Adipocyte (in vitro differentiated cells): ENCODE measurements around the gene PRDM5.

Source experiments
- DNase-seq: peaks from one replicate; pipeline ENCODE4 v3.0.0-alpha.2; 2015; ENCODE audit warnings: low read depth
- H3K27me3 ChIP-seq: replicated peaks from 2 replicates; pipeline ENCODE4 v1.7.0; 2013; ENCODE audit warnings: mild to moderate bottlenecking, low read length, moderate library complexity; ENCODE audit not compliant: control insufficient read depth, insufficient read depth
- H3K36me3 ChIP-seq: 2 replicates; pipeline ENCODE4 v1.7.0; 2013; ENCODE audit warnings: low read length, mild to moderate bottlenecking, moderate library complexity; ENCODE audit not compliant: control insufficient read depth, insufficient read depth, severe bottlenecking
- H3K4me1 ChIP-seq: 2 replicates; pipeline ENCODE4 v1.7.0; 2013; ENCODE audit warnings: mild to moderate bottlenecking, low read length, moderate library complexity; ENCODE audit not compliant: control insufficient read depth, insufficient read depth
- H3K4me3 ChIP-seq: 2 replicates; pipeline ENCODE4 v1.7.0; 2013; ENCODE audit warnings: mild to moderate bottlenecking, low read length, moderate library complexity
- H3K9ac ChIP-seq: 2 replicates; pipeline ENCODE4 v1.7.0; 2013; ENCODE audit warnings: mild to moderate bottlenecking, low read length, moderate library complexity
- H3K9me3 ChIP-seq: 2 replicates; pipeline ENCODE4 v1.7.0; 2013; ENCODE audit warnings: mild to moderate bottlenecking, low read length, moderate library complexity; ENCODE audit not compliant: control insufficient read depth

The PRDM5 gene

DNA sequence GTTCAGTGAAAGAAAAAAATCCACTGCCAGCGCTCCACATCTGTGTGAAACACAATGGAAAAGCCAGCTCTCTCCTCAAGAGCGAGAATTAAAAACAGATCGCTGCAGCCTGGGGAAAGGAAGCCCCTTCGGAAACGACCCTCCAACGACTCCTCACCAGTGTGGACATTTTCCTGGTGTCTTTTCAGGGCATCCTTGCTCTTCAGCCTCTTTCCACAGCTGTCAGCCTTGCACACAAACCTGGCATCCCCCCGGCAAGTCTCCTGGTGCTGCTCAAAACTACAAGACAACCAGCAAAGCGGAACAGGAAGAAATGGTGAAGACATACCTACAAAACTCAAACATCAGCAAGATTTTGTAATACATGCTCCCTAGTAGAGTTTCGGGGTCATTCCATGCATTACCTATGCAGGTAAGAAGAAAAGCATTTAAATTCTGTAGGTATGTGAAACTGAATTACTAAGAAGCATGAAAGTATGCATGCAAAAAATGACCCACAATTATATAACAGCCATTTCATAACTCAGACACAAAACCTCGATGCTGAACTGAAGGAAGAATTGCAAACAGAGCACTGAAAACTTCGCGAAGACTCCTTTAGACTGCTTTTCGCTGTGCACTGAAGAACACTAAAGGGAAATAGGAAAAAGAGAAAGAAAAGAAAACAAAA, 106.1 kb downstream of the PRDM5 start:
- no peaks in the 10 kb centered on the region for H3K9me3 ChIP-seq
- peak; percentile 25 for DNase-seq
- no peaks in the 10 kb centered on the region for H3K36me3 ChIP-seq
- peaks cover 6% of the 10 kb centered on the region for H3K4me1 ChIP-seq
- no peaks in the 10 kb centered on the region for H3K27me3 ChIP-seq
- peak overlapping the region; percentile 78 for H3K4me3 ChIP-seq
- peak overlapping the region; percentile 76 for H3K9ac ChIP-seq

DNA sequence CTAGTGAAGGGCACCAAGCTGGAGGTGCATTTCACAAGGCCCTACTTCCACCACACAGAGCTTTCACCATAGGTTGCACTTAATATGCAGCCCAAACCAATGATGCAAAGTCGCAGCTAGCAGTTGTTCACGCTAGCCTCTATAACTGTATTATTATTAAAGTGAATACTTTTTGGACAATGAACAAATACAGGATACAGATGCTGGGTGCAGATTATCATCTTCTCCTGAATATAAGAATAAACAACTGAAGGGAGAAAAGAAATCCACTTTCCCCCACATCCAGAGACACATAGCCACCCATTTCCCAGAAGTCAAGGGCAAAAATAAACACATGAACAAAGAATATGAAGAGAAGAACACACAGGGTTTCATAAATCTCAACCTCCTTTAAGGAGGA, 107.2 kb downstream of the PRDM5 start:
- no peak overlapping the region for H3K9ac ChIP-seq
- H3K4me3 ChIP-seq, result no peak overlapping the region
- H3K27me3 ChIP-seq, result no peaks in the 10 kb centered on the region
- no peaks in the 10 kb centered on the region for H3K9me3 ChIP-seq
- no peaks in the 10 kb centered on the region for H3K36me3 ChIP-seq
- DNase-seq, result no peak
- peaks cover 6% of the 10 kb centered on the region for H3K4me1 ChIP-seq

DNA sequence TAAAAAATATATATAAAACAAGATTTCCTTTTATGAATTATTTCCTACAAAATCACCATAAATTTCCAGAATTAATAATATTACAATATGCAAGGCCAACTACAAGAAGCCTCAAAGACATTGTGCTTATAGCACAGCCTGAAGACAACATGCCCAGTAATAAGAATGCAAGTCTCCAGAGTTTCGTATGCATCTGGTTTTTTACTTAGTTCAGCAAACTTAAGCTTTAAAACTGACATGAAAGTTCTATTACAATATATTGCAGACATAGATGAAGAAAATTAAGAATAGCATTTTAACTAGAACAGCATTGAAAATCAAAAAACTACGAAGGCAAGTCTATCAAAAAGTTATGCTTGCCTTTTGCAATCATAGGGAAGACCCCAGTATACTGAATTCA, 107.6 kb downstream of the PRDM5 start:
- Histone ChIP-seq H3K36me3 (no peaks in the 10 kb centered on the region), H3K9me3 (no peaks in the 10 kb centered on the region), H3K4me1 (peaks cover 6% of the 10 kb centered on the region), H3K4me3 (no peak overlapping the region), H3K27me3 (no peaks in the 10 kb centered on the region), H3K9ac (no peak overlapping the region)
- no peak for DNase-seq

- peaks cover 4% of the 10 kb centered on the region for H3K4me1 ChIP-seq
- no peak overlapping the region for H3K9ac ChIP-seq
- DNase-seq, result no peak
- no peaks in the 10 kb centered on the region for H3K36me3 ChIP-seq
- H3K9me3 ChIP-seq, result peaks cover 4% of the 10 kb centered on the region
- H3K4me3 ChIP-seq, result no peak overlapping the region
- no peaks in the 10 kb centered on the region for H3K27me3 ChIP-seq
Measured at GRCh38 chr4:120812216-120812615, 110.3 kb downstream of the PRDM5 start.

GRCh38 chr4:120809518-120809917, 113.0 kb downstream of the PRDM5 start:
- Histone ChIP-seq H3K4me1 (no peaks in the 10 kb centered on the region), H3K4me3 (no peak overlapping the region), H3K9me3 (peaks cover 4% of the 10 kb centered on the region), H3K9ac (no peak overlapping the region), H3K27me3 (no peaks in the 10 kb centered on the region), H3K36me3 (no peaks in the 10 kb centered on the region)
- no peak for DNase-seq

DNA sequence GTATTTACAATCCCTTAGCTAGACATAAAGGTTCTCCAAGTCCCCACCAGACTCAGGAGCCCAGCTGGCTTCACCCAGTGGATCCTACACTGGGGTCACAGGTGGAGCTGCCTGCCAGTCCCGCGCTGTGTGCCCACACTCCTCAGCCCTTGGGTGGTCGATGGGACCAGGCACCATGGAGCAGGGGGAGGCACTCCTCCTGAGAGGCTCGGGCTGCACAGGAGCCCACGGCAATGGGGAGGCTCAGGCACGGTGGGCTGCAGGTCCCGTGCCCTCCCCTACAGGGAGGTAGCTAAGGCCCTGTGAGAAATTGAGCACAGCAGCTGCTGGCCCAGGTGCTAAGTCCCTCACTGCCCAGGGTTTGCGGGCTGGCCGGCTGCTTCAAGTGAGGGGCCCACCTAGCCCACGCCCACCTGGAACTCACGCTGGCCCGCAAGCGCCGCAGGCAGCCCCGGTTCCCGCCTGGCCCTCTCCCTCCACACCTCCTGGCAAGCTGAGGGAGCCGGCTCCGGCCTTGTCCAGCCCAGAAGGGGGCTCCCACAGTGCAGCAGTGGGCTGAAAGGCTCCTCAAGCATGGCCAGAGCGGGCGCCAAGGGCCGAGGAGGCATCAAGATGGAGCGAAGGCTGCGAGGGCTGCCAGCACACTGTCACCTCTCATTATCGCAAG, 113.9 kb downstream of the PRDM5 start:
- Histone ChIP-seq H3K36me3 (no peaks in the 10 kb centered on the region), H3K9me3 (peaks cover 4% of the 10 kb centered on the region), H3K9ac (no peak overlapping the region), H3K27me3 (no peaks in the 10 kb centered on the region), H3K4me1 (no peaks in the 10 kb centered on the region), H3K4me3 (no peak overlapping the region)
- no peak for DNase-seq

DNA sequence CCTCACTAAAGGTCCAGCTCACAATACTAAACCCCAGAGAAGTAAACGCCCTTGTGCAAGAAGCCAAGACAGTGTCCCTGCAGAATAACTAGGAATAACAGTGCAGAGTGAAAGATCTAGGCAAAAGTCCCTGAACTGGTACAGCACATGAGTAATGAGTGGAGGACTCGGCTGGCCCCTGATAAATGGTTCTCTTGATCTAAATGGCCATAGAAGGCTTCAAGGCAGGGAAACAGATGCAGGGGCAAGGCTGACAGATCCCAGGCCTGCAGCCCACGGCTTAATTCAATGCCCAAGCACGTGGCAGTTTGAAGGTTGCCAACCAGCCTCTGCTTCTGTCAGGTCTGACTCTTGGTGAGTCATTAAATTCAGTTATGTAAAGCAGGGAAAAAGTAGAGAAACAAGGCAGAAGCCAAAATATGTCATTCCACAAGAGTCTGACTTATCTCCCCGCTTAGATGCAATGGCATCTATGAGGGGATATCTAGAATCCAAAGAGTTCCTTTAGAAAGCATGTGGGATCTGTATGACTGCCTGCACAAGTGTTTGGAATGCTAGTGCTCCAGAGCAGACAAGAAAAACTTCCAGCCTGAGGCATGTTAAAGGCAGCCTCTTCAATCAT, 121.3 kb downstream of the PRDM5 start:
- peak; percentile 61 for DNase-seq
- Histone ChIP-seq H3K9ac (no peak overlapping the region), H3K36me3 (peaks cover 5% of the 10 kb centered on the region), H3K9me3 (no peaks in the 10 kb centered on the region), H3K4me3 (peak overlapping the region; percentile 25), H3K27me3 (no peaks in the 10 kb centered on the region), H3K4me1 (peaks cover 13% of the 10 kb centered on the region)

DNA sequence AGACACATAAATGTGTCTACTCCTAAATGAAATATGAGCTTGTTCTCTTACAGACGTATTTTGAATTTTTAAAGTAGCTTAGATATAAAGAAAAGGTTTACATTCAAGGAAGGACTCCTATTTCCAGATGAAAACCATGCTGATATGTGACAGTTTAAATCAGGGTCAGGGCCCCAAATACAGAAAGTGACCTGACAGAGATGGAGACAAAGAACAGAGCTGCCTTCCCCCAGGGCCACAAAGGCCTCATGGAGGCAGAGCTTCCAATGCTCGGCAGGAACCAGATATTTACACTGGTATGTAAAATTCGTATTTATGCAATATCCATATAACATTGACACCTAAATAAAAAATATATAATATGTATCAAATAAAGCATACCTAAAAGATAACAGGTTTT, 124.0 kb downstream of the PRDM5 start:
- Histone ChIP-seq H3K27me3 (no peaks in the 10 kb centered on the region), H3K36me3 (peaks cover 5% of the 10 kb centered on the region), H3K9ac (no peak overlapping the region), H3K4me1 (peaks cover 13% of the 10 kb centered on the region), H3K4me3 (no peak overlapping the region), H3K9me3 (no peaks in the 10 kb centered on the region)
- DNase-seq, result no peak

GRCh38 chr4:120796271-120796670, 126.3 kb downstream of the PRDM5 start:
- H3K4me1 ChIP-seq, result peaks cover 9% of the 10 kb centered on the region
- H3K36me3 ChIP-seq, result peaks cover 5% of the 10 kb centered on the region
- H3K27me3 ChIP-seq, result no peaks in the 10 kb centered on the region

DNA sequence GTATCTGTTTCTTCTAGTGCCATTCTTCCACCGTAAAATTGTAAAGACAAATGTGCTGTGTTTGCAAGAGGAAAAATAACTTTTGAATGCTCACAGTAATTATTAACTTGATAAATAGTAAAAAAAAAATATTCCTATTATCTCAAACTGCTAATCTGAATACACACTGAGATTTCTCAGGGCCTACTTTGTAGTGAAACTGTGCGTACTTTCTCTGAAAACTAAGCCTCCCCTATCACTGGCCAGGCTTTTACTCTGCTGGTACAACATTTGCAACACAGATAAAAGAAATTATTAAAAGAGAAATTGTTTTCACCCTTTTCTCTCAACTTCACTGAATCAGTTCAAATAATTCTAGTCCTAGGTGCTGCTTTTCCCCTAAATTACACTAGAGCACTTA, 137.3 kb downstream of the PRDM5 start:
- DNase-seq, result no peak
- no peaks in the 10 kb centered on the region for H3K9me3 ChIP-seq
- H3K4me1 ChIP-seq, result peaks cover 20% of the 10 kb centered on the region
- H3K36me3 ChIP-seq, result no peaks in the 10 kb centered on the region
- H3K27me3 ChIP-seq, result no peaks in the 10 kb centered on the region
- no peak overlapping the region for H3K9ac ChIP-seq
- H3K4me3 ChIP-seq, result no peak overlapping the region

More at GRCh38 chr4:120796271-120796670, 126.3 kb downstream of the PRDM5 start:
- Histone ChIP-seq H3K9ac (no peak overlapping the region), H3K9me3 (no peaks in the 10 kb centered on the region), H3K4me3 (no peak overlapping the region)
- no peak for DNase-seq

GRCh38 chr4:120777459-120777858, 145.1 kb downstream of the PRDM5 start:
- H3K4me3 ChIP-seq, result no peak overlapping the region
- peaks cover 7% of the 10 kb centered on the region for H3K4me1 ChIP-seq
- no peaks in the 10 kb centered on the region for H3K36me3 ChIP-seq
- H3K27me3 ChIP-seq, result no peaks in the 10 kb centered on the region
- no peak overlapping the region for H3K9ac ChIP-seq
- H3K9me3 ChIP-seq, result no peaks in the 10 kb centered on the region
- no peak for DNase-seq
